ENCODE data around the gene HOXC9.

The HOXC9 gene

GRCh38 chr12:53963434-53964314, 36.3 kb upstream of the HOXC9 start:
- DNase-seq, result no peak

GRCh38 chr12:53964315-53964713, 35.6 kb upstream of the HOXC9 start:
- no peak for DNase-seq
- no peak for ATAC-seq

More at GRCh38 chr12:53963434-53964314, 36.3 kb upstream of the HOXC9 start:
- no peak for ATAC-seq

GRCh38 chr12:53965281-53966084, 34.5 kb upstream of the HOXC9 start:
- no peak for DNase-seq
- no peak for ATAC-seq

GRCh38 chr12:53966085-53966384, 33.9 kb upstream of the HOXC9 start:
- no peak for DNase-seq

GRCh38 chr12:53966385-53967133, 33.4 kb upstream of the HOXC9 start:
- DNase-seq (no peak), ATAC-seq (no peak)

More at GRCh38 chr12:53966085-53966384, 33.9 kb upstream of the HOXC9 start:
- ATAC-seq, result no peak

- DNase-seq (no peak), ATAC-seq (no peak)
Observed at GRCh38 chr12:53967421-53967925, 32.5 kb upstream of the HOXC9 start.

GRCh38 chr12:53968214-53969127, 31.5 kb upstream of the HOXC9 start:
- ATAC-seq, result no peak
- DNase-seq, result no peak

GRCh38 chr12:53969588-53970259, 30.2 kb upstream of the HOXC9 start:
- ATAC-seq, result no peak

GRCh38 chr12:53970451-53970850, 29.5 kb upstream of the HOXC9 start:
- DNase-seq (no peak), ATAC-seq (no peak)

More at GRCh38 chr12:53969588-53970259, 30.2 kb upstream of the HOXC9 start:
- no peak for DNase-seq

GRCh38 chr12:53971129-53971528, 28.8 kb upstream of the HOXC9 start:
- DNase-seq (no peak), ATAC-seq (no peak)

- DNase-seq (no peak), ATAC-seq (no peak)
Observed at GRCh38 chr12:53971686-53972085, 28.3 kb upstream of the HOXC9 start.

- no peak for ATAC-seq
- no peak for DNase-seq
Observed at GRCh38 chr12:53972152-53972702, 27.7 kb upstream of the HOXC9 start.

GRCh38 chr12:53972722-53973235, 27.2 kb upstream of the HOXC9 start, which contains the start of gene HOXC11:
HOXC11 (plus strand) TSS chr12:53973126; CDS start chr12:53973242, 116 bp downstream.
- ATAC-seq (no peak), DNase-seq (no peak)

GRCh38 chr12:53973236-53974042, 26.5 kb upstream of the HOXC9 start:
- no peak for ATAC-seq
- DNase-seq, result no peak

GRCh38 chr12:53974084-53975063, 25.6 kb upstream of the HOXC9 start, which contains the start of gene HOTAIR:
HOTAIR (minus strand) TSS chr12:53974954.
- ATAC-seq, result no peak
- no peak for DNase-seq

GRCh38 chr12:53975064-53975471, 24.9 kb upstream of the HOXC9 start:
- no peak for DNase-seq
- ATAC-seq, result no peak

GRCh38 chr12:53975479-53976152, 24.3 kb upstream of the HOXC9 start:
- DNase-seq, result no peak
- ATAC-seq, result no peak
